ENCODE data around the gene PIK3R5.
"Not testable (repeated sequence)": the region's sequence is repeated elsewhere in the genome, so short reads cannot be mapped to it uniquely, and the experiment has no call there.

PIK3R5 gene, protein sequence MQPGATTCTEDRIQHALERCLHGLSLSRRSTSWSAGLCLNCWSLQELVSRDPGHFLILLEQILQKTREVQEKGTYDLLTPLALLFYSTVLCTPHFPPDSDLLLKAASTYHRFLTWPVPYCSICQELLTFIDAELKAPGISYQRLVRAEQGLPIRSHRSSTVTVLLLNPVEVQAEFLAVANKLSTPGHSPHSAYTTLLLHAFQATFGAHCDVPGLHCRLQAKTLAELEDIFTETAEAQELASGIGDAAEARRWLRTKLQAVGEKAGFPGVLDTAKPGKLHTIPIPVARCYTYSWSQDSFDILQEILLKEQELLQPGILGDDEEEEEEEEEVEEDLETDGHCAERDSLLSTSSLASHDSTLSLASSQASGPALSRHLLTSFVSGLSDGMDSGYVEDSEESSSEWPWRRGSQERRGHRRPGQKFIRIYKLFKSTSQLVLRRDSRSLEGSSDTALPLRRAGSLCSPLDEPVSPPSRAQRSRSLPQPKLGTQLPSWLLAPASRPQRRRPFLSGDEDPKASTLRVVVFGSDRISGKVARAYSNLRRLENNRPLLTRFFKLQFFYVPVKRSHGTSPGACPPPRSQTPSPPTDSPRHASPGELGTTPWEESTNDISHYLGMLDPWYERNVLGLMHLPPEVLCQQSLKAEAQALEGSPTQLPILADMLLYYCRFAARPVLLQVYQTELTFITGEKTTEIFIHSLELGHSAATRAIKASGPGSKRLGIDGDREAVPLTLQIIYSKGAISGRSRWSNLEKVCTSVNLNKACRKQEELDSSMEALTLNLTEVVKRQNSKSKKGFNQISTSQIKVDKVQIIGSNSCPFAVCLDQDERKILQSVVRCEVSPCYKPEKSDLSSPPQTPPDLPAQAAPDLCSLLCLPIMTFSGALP

GRCh38 chr17:8965394-8966168 lies at the start of gene PIK3R5:
PIK3R5 (minus strand) TSS chr17:8965707; CDS start chr17:8911494, 54,213 bp downstream.
- peak; percentile 92 for DNase-seq

GRCh38 chr17:9011001-9011400 lies 45.5 kb upstream of the PIK3R5 start:
- DNase-seq = no peak

- DNase-seq = no peak
Measured at GRCh38 chr17:9009737-9010136, 44.2 kb upstream of the PIK3R5 start.

DNA sequence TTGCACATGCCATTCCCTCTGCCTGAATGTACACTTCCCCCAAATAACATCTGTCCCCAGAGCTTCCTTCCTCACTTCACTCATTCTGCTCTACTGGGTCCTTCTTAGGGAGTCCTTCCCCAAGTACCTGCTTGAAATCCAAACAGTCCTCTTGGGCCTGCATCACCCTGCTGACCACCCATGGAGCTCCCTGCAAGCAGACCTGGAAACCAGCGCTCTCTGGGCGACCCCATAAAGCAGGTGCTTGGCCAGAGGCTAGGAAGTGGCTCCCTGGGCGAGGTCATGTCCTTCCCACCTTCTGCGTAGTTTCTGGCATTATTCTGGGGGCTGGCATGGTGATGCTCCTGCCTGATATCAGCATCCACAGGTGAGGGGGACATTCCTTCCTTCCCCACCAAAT lies 43.6 kb upstream of the PIK3R5 start:
- no peak for DNase-seq

GRCh38 chr17:9007052-9007714 lies 41.7 kb upstream of the PIK3R5 start:
- no peak for DNase-seq

- no peak for DNase-seq
Measured at GRCh38 chr17:9006175-9006767, 40.8 kb upstream of the PIK3R5 start.

- no peak for DNase-seq
Measured at GRCh38 chr17:9004961-9005285, 39.4 kb upstream of the PIK3R5 start.

GRCh38 chr17:9004132-9004960 lies 38.8 kb upstream of the PIK3R5 start:
- DNase-seq = no peak

DNA sequence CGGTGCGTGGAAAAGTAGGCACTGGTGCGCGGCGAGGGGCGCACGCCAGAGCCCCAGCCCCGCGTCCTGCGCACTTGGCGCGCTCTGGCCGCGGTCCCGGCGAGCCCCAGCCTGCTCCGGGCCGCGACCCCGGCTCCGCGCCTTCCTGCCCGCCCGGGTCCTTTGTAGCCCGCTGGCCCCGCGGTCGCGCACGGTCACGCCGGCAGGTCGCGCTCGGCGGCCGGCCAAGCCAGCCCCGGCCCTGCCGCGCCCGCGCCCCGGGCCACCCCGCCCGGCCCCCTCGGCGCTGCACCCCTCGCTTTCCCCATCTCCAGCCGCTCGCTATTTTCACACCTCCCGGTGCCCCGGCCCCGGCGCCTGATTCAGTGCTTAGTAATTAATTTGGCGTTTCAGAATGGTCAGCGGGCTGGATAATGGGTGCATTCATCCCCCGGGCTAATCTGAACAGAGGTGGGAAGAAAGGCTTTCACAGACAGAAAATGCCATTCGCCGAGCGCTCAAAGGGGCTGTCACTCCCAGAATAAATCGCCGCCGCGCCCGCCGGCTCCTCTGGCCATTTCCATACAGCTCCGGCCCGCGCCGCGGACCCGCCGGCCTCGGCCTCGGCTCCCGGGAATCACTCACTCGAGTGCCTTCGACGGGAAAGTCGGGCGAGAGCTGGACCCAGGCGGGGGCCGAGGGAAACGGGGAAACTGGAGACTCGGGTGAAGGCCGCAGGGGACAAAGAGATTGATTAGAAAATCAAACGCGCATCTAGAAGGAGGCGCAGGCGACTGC lies 38.0 kb upstream of the PIK3R5 start:
- DNase-seq = no peak

DNA sequence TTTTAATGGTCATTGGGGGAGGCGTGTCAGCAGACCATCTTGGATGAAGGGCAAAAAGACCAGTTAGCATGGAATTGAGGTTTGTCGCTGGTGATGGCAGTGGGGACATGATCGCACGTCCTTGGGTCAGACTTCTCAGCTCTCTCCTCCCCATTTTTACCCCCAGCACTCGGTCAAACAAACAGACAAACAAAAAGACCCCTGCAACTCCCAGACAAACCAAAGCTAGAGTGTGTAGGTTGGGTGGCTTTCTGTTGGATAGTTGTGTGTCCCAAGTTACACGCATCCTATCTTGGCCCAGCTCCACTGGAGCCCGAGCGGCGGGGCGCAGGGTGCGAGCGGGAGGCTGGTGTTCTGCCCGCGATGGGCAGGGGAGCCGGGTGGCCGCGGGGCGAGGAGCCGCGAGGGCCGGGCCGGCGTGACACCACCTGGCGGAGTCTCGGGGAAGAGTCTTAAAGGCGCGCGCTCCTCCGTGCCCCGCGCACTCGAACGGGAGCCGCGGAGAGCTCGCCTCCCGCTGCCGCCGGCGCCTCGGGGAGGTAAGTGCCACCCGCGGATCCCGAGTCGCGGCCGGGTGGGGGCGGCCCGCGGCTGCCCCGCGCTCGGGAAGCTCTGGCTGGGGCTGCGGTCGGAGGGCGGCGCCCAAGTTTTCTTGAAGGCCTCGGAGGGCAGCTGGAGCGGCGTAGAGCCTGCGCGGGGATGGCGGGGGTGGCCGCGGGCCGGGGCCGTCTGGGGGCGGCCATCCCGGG lies 37.3 kb upstream of the PIK3R5 start:
- DNase-seq = peak; percentile 77

DNA sequence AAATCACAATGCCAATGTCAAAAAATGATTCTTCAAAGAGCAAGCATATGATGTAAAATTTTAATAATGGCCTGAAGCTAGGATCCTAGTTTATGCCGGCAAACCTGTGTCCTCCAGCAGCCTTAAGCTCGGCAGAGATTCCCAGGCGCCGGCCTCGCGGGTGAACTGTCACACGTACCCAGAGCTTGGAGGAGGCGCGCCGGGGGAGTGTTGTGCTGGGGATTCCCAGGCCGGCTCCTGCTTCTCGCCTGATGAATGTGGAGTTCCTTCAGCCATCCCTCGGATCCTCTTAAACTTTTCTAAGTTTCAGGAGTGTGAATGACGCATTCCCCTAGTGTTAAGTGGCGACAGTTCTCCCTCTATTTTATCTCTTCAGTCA lies 36.7 kb upstream of the PIK3R5 start:
- DNase-seq = no peak

DNA sequence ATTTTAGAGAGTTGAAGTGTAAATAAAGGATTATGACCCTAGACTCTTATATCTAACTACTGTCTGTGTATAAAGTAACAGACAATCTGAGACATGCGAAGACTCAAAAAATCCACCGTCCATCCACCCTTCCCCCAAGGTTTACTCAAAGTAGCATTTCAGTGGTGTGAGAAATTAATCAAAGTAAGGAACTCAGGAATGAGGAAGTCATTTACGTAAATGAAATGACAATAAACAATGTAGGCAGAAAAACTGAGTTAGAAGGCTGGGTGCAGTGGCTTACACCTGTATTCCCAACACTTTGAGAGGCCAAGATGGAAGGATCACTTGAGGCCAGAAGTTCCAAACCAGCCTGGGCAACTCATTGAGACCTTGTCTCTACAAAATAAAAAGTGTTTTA lies 36.1 kb upstream of the PIK3R5 start:
- DNase-seq = no peak

DNA sequence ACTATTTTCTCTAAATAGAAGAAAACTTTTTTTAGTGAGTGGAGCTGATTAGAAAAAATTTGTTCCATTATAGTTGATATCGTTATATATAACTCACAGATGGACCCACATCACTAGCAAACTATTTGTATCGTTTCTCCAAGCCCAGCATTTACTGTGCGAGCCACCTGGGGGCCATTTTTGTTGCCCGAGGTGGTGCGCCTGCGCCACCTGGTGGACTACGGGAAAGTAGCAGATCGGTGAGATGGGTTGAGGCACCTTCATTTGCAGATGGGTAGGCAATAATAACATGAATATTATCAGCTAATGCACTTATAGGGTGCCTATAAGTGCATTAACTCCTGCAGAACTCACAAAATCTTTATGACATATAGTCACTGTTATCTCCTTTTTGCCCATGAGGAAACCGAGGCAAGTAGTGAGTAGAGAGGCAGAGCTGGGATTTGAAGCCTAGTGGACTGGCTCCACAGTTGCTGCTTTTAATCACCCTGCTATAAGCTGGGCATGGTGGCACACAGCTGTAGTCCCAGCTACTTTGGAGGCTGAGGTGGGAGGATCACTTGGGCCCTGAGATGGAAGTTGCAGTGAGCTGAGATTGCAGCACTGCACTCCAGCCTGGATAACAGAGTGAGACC lies 32.6 kb upstream of the PIK3R5 start:
- peak; percentile 93 for DNase-seq

DNA sequence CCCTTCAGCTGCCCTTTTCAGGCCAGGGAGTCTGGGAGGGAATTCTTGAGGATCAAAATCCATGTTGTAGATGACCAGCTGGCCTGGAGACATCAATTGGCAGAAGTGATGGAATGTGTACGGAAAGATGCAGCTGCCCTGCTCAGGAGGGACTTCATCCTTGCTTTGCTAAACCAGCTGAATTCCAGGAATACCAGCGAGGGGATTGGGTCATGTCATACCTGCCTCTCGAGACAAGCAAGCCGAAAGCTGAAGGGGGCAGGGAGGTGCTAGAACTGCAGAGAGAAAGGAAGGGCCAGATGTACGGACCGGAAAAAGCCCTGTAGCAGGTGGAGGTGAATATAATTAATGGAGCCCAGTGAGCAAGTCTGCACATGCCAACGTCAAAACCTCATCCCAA lies 30.2 kb upstream of the PIK3R5 start:
- DNase-seq = no peak

GRCh38 chr17:8994319-8994718 lies 28.8 kb upstream of the PIK3R5 start:
- DNase-seq = peak; percentile 85

DNA sequence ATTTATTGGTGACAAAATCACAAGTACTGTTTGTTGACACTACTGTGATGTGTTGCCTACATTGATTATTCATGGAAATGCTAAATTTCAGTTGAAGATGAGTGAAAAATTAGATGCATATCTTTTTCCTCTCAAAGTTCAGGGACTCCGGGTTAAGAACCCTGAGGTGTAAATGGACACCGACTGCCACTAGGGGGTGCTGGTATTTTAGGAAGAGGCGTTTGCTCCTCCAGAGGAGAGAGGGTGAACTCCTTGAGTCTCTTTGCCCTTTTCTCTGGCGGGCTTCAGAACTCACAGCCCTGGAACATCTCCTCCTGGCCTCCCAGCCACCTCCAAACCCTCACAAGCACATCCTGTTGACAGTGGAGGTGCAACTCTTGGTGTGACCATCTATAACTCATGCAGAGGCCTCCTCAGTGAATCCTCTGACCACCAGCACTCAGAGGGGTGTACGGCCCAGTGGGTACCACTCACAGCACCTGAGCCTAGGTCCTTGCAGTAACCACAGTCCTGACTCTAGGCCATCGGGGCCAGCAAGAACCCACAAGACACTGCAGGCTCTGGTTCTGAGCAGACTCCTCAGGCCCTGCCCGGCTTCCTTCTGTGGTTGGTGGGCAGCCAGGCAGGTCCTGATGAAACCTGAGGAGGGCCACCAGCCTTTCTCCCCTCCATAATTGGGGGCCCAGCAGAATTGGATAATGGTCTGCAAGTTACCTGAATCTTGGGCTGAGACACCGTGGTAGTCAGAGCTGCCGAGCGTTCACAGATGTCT lies 26.2 kb upstream of the PIK3R5 start:
- DNase-seq = peak; percentile 85

DNA sequence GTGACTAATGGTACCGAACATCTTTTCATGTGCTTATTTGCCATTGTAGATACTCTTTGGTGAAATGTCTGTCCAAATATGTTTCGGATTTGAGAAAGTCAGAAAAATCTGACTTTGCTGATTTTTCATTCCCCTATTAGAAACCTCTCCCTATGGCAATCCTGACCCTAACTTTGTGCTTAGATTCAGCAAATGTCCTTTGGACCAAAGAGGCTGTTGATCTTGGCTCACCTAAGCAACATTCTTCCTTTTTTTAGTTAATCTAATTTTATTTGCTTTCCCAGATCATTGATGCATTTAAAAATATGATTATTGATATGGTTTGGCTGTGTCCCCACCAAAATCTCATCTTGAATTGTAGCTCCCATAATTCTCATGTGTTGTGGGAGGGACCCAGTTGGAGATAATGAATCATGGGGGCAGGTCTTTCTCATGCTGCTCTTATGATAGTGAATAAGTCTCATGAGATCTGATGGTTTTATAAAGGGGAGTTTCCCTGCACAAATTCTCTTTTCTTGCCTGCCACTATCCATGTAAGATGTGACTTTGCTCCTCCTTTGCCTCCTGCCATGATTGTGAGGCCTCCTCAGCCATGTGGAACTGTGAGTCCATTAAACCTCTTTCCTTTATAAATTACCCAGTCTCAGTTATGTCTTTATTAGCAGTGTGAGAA lies 22.9 kb upstream of the PIK3R5 start:
- DNase-seq = not testable (repeated sequence)

DNA sequence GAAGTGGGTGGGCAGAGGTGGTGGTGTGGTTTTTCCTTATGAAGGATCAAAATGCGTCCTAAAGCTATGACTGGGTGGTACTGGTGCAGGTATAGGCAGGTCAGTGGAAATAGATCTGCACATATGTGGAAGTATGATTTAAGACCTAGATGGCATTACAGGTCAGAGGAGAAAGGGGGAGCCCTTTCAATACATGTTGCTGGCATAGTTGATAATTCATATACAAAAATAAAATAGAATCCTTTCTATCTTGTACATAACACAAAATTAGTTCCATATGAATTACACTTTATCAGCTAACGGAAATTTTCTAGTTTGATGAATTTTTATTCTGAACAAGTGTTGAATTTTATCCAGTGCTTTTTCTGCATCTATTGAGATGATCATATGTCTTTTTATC lies 20.8 kb upstream of the PIK3R5 start:
- no peak for DNase-seq

Measured in activated effector memory CD4-positive, alpha-beta T cell treated with anti-CD3 and anti-CD28 coated beads, Interleukin-2, amount 50 U/mL, for 16 hours (primary cell).